Smooth muscle cell (in vitro differentiated cells): ENCODE results near the gene ZFP91. TPM values are rescaled to one million over a fixed set of nuclear protein-coding genes. Genes with fewer than 3 reads are reported as not detected.
A peak's percentile ranks its signal among the peaks of the same experiment; 100 is the strongest.

Experiments
- DNase-seq: peaks from one replicate; lab custom pipeline; 2025; ENCODE audit not compliant: unreplicated experiment; lab: John Stamatoyannopoulos, UW
- H2AFZ ChIP-seq: fragments of 200-600 bp; sonication (generic); 2 replicates; pipeline ENCODE4 v1.6.0; 2016; ENCODE audit warnings: antibody characterized with exemption, low read depth, mild to moderate bottlenecking
- H3F3A ChIP-seq: fragments of 200-600 bp; sonication (generic); 2 replicates; pipeline ENCODE4 v1.6.0; 2017; ENCODE audit warnings: antibody characterized with exemption, low read depth
- H3K27ac ChIP-seq: fragments of 200-600 bp; sonication (generic); 2 replicates; pipeline ENCODE4 v1.5.1; 2016; ENCODE audit warnings: low read depth, mild to moderate bottlenecking
- H3K27me3 ChIP-seq: fragments of 200-600 bp; sonication (generic); 2 replicates; pipeline ENCODE4 v1.6.1; 2016; ENCODE audit warnings: low read depth, mild to moderate bottlenecking
- H3K36me3 ChIP-seq: fragments of 200-600 bp; sonication (generic); 2 replicates; pipeline ENCODE4 v1.5.1; 2016; ENCODE audit warnings: low read depth
- H3K4me1 ChIP-seq: fragments of 200-600 bp; sonication (generic); 2 replicates; pipeline ENCODE4 v1.5.1; 2016; ENCODE audit warnings: low read depth
- H3K4me2 ChIP-seq: fragments of 200-600 bp; sonication (generic); 2 replicates; pipeline ENCODE4 v1.6.0; 2016; ENCODE audit warnings: mild to moderate bottlenecking
- H3K4me3 ChIP-seq: fragments of 200-600 bp; sonication (generic); 2 replicates; pipeline ENCODE4 v1.5.1; 2016; ENCODE audit warnings: mild to moderate bottlenecking
- H3K79me2 ChIP-seq: fragments of 200-600 bp; sonication (generic); 2 replicates; pipeline ENCODE4 v1.6.0; 2016; ENCODE audit warnings: low read depth, mild to moderate bottlenecking
- H3K9ac ChIP-seq: fragments of 200-600 bp; sonication (generic); 2 replicates; pipeline ENCODE4 v1.6.0; 2016; ENCODE audit warnings: low read depth
- H3K9me3 ChIP-seq: fragments of 200-600 bp; sonication (generic); replicated peaks from 2 replicates; pipeline ENCODE4 v1.5.1; 2016; ENCODE audit warnings: low read depth
- H4K20me1 ChIP-seq: fragments of 200-600 bp; sonication (generic); 2 replicates; pipeline ENCODE4 v1.6.0; 2016; ENCODE audit warnings: low read depth
- WGBS: methylation state at CpG from one replicate; pipeline ENCODE4 v1.1.7; 2016; ENCODE audit warnings: low lambda C conversion rate; 5-methylcytosine and 5-hydroxymethylcytosine counted together
- polyA plus RNA-seq: library from polyadenylated mRNA; unstranded; fragments of >200 nt; fragmentation: Nextera tagmentation; extraction: Ambion mirVana; gene quantifications from 2 replicates; pipeline ENCODE4 v1.2.1, GENCODE V29; 2016
- total RNA-seq: library from RNA; depleted of rRNA; stranded (reverse); fragments of >200 nt; gene quantifications from 2 replicates; pipeline ENCODE4 v1.2.3, GENCODE V29; 2014
- TF ChIP-seq, protein P1 (sequence below): fragments of 200-600 bp; sonication (generic); IDR thresholded peaks from 2 replicates; pipeline ENCODE4 v1.5.1; 2017; ENCODE audit warnings: borderline replicate concordance, mild to moderate bottlenecking, antibody characterized with exemption; ENCODE audit not compliant: insufficient read depth, poor library complexity, severe bottlenecking

The ZFP91 gene
- total and polyA plus RNA-seq, 2 experiments from 2014 or later, result 14.5 to 47.4 TPM

GRCh38 chr11:58625826-58626460 is 47.1 kb downstream of the ZFP91 start:
- H3K9me3 ChIP-seq, result no peaks in the 10 kb centered on the region
- H3K4me3 ChIP-seq, result no peak overlapping the region
- peaks cover 8% of the 10 kb centered on the region for H3K36me3 ChIP-seq
- H3K4me1 ChIP-seq, result no peaks in the 10 kb centered on the region
- H3K79me2 ChIP-seq, result no peaks in the 10 kb centered on the region
- no peak overlapping the region for H3K4me2 ChIP-seq
- H3K9ac ChIP-seq, result no peak overlapping the region
- H3K27me3 ChIP-seq, result no peaks in the 10 kb centered on the region
- no peak overlapping the region for H3K27ac ChIP-seq
- H3F3A ChIP-seq, result no peaks in the 10 kb centered on the region
- H2AFZ ChIP-seq, result no peak overlapping the region
- WGBS, result 94% methylated on average over 4 of the region's 4 CpGs
- DNase-seq, result no peak
- TF ChIP-seq, protein P1, sequence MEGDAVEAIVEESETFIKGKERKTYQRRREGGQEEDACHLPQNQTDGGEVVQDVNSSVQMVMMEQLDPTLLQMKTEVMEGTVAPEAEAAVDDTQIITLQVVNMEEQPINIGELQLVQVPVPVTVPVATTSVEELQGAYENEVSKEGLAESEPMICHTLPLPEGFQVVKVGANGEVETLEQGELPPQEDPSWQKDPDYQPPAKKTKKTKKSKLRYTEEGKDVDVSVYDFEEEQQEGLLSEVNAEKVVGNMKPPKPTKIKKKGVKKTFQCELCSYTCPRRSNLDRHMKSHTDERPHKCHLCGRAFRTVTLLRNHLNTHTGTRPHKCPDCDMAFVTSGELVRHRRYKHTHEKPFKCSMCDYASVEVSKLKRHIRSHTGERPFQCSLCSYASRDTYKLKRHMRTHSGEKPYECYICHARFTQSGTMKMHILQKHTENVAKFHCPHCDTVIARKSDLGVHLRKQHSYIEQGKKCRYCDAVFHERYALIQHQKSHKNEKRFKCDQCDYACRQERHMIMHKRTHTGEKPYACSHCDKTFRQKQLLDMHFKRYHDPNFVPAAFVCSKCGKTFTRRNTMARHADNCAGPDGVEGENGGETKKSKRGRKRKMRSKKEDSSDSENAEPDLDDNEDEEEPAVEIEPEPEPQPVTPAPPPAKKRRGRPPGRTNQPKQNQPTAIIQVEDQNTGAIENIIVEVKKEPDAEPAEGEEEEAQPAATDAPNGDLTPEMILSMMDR, result no peak
- no peaks in the 10 kb centered on the region for H4K20me1 ChIP-seq

DNA sequence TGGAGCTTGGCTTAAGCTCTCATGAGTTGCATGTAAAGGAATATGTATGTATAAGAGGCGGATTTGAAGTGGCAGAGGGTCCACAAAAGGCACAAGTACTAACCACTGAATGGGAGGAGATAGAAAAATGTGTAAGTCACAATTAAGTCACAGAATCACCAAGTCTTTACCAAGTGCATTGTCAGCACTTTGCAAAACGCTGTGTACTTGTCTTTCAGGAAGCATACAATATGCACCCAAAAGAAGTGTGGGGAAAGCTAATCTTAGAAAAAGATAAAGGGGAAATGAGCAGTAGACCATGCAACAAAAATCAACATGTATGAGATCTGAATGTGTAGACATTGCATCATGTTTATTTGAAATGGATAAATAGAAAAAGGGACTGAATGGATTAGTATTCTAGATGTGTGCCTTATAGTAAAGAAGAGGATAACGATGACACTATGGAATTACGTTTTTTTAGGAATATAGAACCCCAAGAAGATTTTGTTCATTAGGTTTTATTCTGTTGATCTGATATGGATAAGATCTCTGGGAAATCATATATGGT is 48.1 kb downstream of the ZFP91 start:
- Histone ChIP-seq H3F3A (no peaks in the 10 kb centered on the region), H3K79me2 (no peaks in the 10 kb centered on the region), H4K20me1 (no peaks in the 10 kb centered on the region), H2AFZ (no peak overlapping the region), H3K9ac (no peak overlapping the region), H3K27ac (peak overlapping the region; percentile 26), H3K9me3 (no peaks in the 10 kb centered on the region), H3K4me2 (no peak overlapping the region), H3K4me3 (no peak overlapping the region), H3K4me1 (no peaks in the 10 kb centered on the region), H3K27me3 (no peaks in the 10 kb centered on the region), H3K36me3 (peaks cover 8% of the 10 kb centered on the region)
- no peak for DNase-seq
- TF ChIP-seq, protein P1, result no peak
- 82% methylated on average over 4 of the region's 4 CpGs for WGBS

GRCh38 chr11:58628446-58628845 is 49.6 kb downstream of the ZFP91 start:
- no peaks in the 10 kb centered on the region for H4K20me1 ChIP-seq
- peaks cover 7% of the 10 kb centered on the region for H3K4me1 ChIP-seq
- no peak for DNase-seq
- H3K4me2 ChIP-seq, result no peak overlapping the region
- no peaks in the 10 kb centered on the region for H3K36me3 ChIP-seq
- H3K9ac ChIP-seq, result no peak overlapping the region
- no peak overlapping the region for H3K27ac ChIP-seq
- no peaks in the 10 kb centered on the region for H3K79me2 ChIP-seq
- 93% methylated on average over 3 of the region's 3 CpGs for WGBS
- TF ChIP-seq, protein P1, result no peak
- no peaks in the 10 kb centered on the region for H3F3A ChIP-seq
- no peak overlapping the region for H3K4me3 ChIP-seq
- no peaks in the 10 kb centered on the region for H3K27me3 ChIP-seq
- no peak overlapping the region for H2AFZ ChIP-seq
- no peaks in the 10 kb centered on the region for H3K9me3 ChIP-seq

DNA sequence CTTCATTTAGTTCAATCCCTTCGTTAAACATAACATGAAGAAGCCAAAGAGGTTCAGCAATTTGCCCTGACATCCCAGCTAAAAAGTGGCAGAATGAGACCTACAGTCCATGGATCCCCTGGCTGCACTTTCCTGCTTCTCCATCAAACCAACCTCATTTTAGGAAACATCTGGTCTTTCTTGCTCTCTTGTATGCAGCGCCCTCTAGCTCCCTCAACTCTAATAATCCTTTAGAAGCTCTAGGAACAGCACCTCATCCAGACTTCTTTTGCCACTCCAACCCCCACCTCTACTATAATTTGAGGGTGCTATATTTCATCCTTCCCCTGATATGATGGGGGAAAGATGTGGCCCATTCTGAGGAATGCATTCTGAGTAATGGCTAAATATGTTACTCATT is 51.0 kb downstream of the ZFP91 start:
- H3K4me3 ChIP-seq, result no peak overlapping the region

More for the DNA sequence above, 51.0 kb downstream of the ZFP91 start:
- TF ChIP-seq, protein P1, result peak; percentile 45
- Histone ChIP-seq H3K27ac (no peak overlapping the region), H3K9me3 (no peaks in the 10 kb centered on the region), H4K20me1 (no peaks in the 10 kb centered on the region), H3K79me2 (no peaks in the 10 kb centered on the region), H3K4me2 (no peak overlapping the region), H3K4me1 (peaks cover 7% of the 10 kb centered on the region), H3K27me3 (no peaks in the 10 kb centered on the region), H2AFZ (no peak overlapping the region), H3F3A (no peaks in the 10 kb centered on the region), H3K9ac (no peak overlapping the region), H3K36me3 (no peaks in the 10 kb centered on the region)
- WGBS, result 20% methylated on average over 2 of the region's 2 CpGs
- no peak for DNase-seq
